Esophagus (tissue), 2 donors: ENCODE data around the gene PPFIA2. TPM values are rescaled to one million over a fixed set of nuclear protein-coding genes. Genes with fewer than 3 reads are reported as not detected.

ENCODE experiments used
- H3K27ac ChIP-seq, 2 donors: one replicate each; pipeline ENCODE4 v1.5.1; 2013; ENCODE audit warnings: low read depth in 2 of 2, mild to moderate bottlenecking in 2 of 2, inconsistent platforms in 1 of 2, low read length in 1 of 2, moderate library complexity in 1 of 2
- H3K27me3 ChIP-seq, 2 donors: one replicate each; pipeline ENCODE4 v1.6.1; 2013; ENCODE audit warnings: low read length in 2 of 2, control low read depth in 1 of 2, mild to moderate bottlenecking in 1 of 2; ENCODE audit not compliant: insufficient read depth in 2 of 2, control insufficient read depth in 1 of 2
- H3K36me3 ChIP-seq, 2 donors: one replicate each; pipeline ENCODE4 v1.6.1; 2013; ENCODE audit warnings: low read length in 1 of 2; ENCODE audit not compliant: control insufficient read depth in 2 of 2, insufficient read depth in 2 of 2
- H3K4me1 ChIP-seq, 2 donors: one replicate each; pipeline ENCODE4 v1.6.1; 2013; ENCODE audit warnings: low read length in 1 of 2; ENCODE audit not compliant: control insufficient read depth in 2 of 2, insufficient read depth in 2 of 2
- H3K4me3 ChIP-seq, 2 donors: one replicate each; pipeline ENCODE4 v1.5.1; 2013; ENCODE audit warnings: low read length in 2 of 2, mild to moderate bottlenecking in 2 of 2, low read depth in 1 of 2, moderate library complexity in 1 of 2
- H3K9me3 ChIP-seq, 2 donors: one replicate each; pipeline ENCODE4 v1.6.1; 2013; ENCODE audit warnings: mild to moderate bottlenecking in 2 of 2, low read depth in 1 of 2, low read length in 1 of 2, moderate library complexity in 1 of 2; ENCODE audit not compliant: control insufficient read depth in 2 of 2, insufficient read depth in 1 of 2
- WGBS, 2 donors: extraction: QIAGEN DNeasy Blood & Tissue Kit; methylation state at CpG; one replicate each; pipeline ENCODE4 v1.1.7; 2013; 5-methylcytosine and 5-hydroxymethylcytosine counted together
- polyA plus RNA-seq, 2 donors: library from polyadenylated mRNA; stranded (reverse); fragments of 200-250 nt; gene quantifications; one replicate each; pipeline ENCODE4 v1.2.3, GENCODE V29; 2013
- donor health status: healthy with polysubstance abuse.
- donor health status: Bipolar disorder and iron deficiency.

PPFIA2 gene
- polyA plus RNA-seq, 2 donors: 0.08 to 0.10 TPM

GRCh38 chr12:81417056-81417455, 342.1 kb downstream of the PPFIA2 start:
- Histone ChIP-seq H3K36me3 (no peaks in the 10 kb centered on the region), H3K9me3 (peaks cover 3 to 4% of the 10 kb centered on the region in 2 donors), H3K4me3 (no peak overlapping the region), H3K27ac (no peak overlapping the region), H3K4me1 (no peaks in the 10 kb centered on the region), H3K27me3 (no peaks in the 10 kb centered on the region)
- 50 to 54% methylated on average over 3 of the region's 3 CpGs for WGBS, 2 donors

- Histone ChIP-seq H3K27ac (no peak overlapping the region), H3K4me3 (no peak overlapping the region), H3K4me1 (no peaks in the 10 kb centered on the region), H3K27me3 (no peaks in the 10 kb centered on the region), H3K36me3 (no peaks in the 10 kb centered on the region), H3K9me3 (peaks cover 3 to 4% of the 10 kb centered on the region in 2 donors)
- 69 to 71% methylated on average over 1 of the region's 1 CpG for WGBS, 2 donors
Observed at GRCh38 chr12:81416571-81416970, 342.6 kb downstream of the PPFIA2 start.

- Histone ChIP-seq H3K9me3 (peaks cover 0 to 2% of the 10 kb centered on the region in 2 donors), H3K27me3 (no peaks in the 10 kb centered on the region), H3K27ac (no peak overlapping the region), H3K36me3 (no peaks in the 10 kb centered on the region), H3K4me1 (no peaks in the 10 kb centered on the region), H3K4me3 (no peak overlapping the region)
Observed at GRCh38 chr12:81414441-81414840, 344.7 kb downstream of the PPFIA2 start.

- Histone ChIP-seq H3K36me3 (no peaks in the 10 kb centered on the region), H3K27ac (no peak overlapping the region), H3K9me3 (peaks cover 0 to 2% of the 10 kb centered on the region in 2 donors), H3K4me3 (no peak overlapping the region), H3K4me1 (no peaks in the 10 kb centered on the region), H3K27me3 (no peaks in the 10 kb centered on the region)
- 35 to 56% methylated on average over 1 of the region's 1 CpG for whole genome bisulfite sequencing, 2 donors
Observed at GRCh38 chr12:81412940-81413339, 346.2 kb downstream of the PPFIA2 start.

GRCh38 chr12:81403348-81403747, 355.8 kb downstream of the PPFIA2 start:
- Histone ChIP-seq H3K36me3 (no peaks in the 10 kb centered on the region), H3K27me3 (no peaks in the 10 kb centered on the region)
- WGBS, 2 donors: 84 to 90% methylated on average over 1 of the region's 1 CpG

GRCh38 chr12:81401241-81401640, 357.9 kb downstream of the PPFIA2 start:
- Histone ChIP-seq H3K4me1 (no peaks in the 10 kb centered on the region), H3K9me3 (no peaks in the 10 kb centered on the region), H3K27me3 (no peaks in the 10 kb centered on the region), H3K4me3 (no peak overlapping the region), H3K27ac (no peak overlapping the region), H3K36me3 (no peaks in the 10 kb centered on the region)
- WGBS, 2 donors: 86 to 94% methylated on average over 2 of the region's 2 CpGs

More at GRCh38 chr12:81403348-81403747, 355.8 kb downstream of the PPFIA2 start:
- Histone ChIP-seq H3K27ac (no peak overlapping the region), H3K4me1 (no peaks in the 10 kb centered on the region), H3K4me3 (no peak overlapping the region), H3K9me3 (no peaks in the 10 kb centered on the region)

- 93 to 96% methylated on average over 1 of the region's 1 CpG for WGBS, 2 donors
- no peaks in the 10 kb centered on the region for H3K27me3 ChIP-seq
- H3K36me3 ChIP-seq: no peaks in the 10 kb centered on the region
- no peak overlapping the region for H3K4me3 ChIP-seq
- H3K9me3 ChIP-seq: no peaks in the 10 kb centered on the region
- H3K4me1 ChIP-seq: no peaks in the 10 kb centered on the region
- H3K27ac ChIP-seq: no peak overlapping the region
Observed at GRCh38 chr12:81400024-81400423, 359.1 kb downstream of the PPFIA2 start.

- Histone ChIP-seq H3K36me3 (no peaks in the 10 kb centered on the region), H3K4me1 (no peaks in the 10 kb centered on the region), H3K9me3 (no peaks in the 10 kb centered on the region), H3K27me3 (no peaks in the 10 kb centered on the region), H3K27ac (no peak overlapping the region), H3K4me3 (no peak overlapping the region)
- 69% methylated on average over 3 of the region's 3 CpGs for WGBS, 2 donors
Observed at GRCh38 chr12:81395431-81395830, 363.7 kb downstream of the PPFIA2 start.

- Histone ChIP-seq H3K4me3 (no peak overlapping the region), H3K27me3 (no peaks in the 10 kb centered on the region), H3K4me1 (no peaks in the 10 kb centered on the region), H3K27ac (no peak overlapping the region), H3K36me3 (no peaks in the 10 kb centered on the region), H3K9me3 (no peaks in the 10 kb centered on the region)
- 85 to 91% methylated on average over 7 of the region's 7 CpGs for WGBS, 2 donors
Observed at GRCh38 chr12:81389550-81390099, 369.5 kb downstream of the PPFIA2 start.

GRCh38 chr12:81386101-81386500, 373.0 kb downstream of the PPFIA2 start:
- H3K4me3 ChIP-seq: no peak overlapping the region
- H3K27ac ChIP-seq: no peak overlapping the region
- 93 to 98% methylated on average over 1 of the region's 1 CpG for WGBS, 2 donors
- no peaks in the 10 kb centered on the region for H3K9me3 ChIP-seq
- no peaks in the 10 kb centered on the region for H3K27me3 ChIP-seq
- H3K4me1 ChIP-seq: no peaks in the 10 kb centered on the region
- no peaks in the 10 kb centered on the region for H3K36me3 ChIP-seq
